ENCODE measurements around the gene ECM2. TPM values are rescaled to one million over a fixed set of nuclear protein-coding genes. Genes with fewer than 3 reads are reported as not detected.
A peak's percentile ranks its signal among the peaks of the same experiment; 100 is the strongest.

ECM2 gene
- total RNA-seq, 2 donors from 2014 or later = 14.4 to 17.6 TPM

DNA sequence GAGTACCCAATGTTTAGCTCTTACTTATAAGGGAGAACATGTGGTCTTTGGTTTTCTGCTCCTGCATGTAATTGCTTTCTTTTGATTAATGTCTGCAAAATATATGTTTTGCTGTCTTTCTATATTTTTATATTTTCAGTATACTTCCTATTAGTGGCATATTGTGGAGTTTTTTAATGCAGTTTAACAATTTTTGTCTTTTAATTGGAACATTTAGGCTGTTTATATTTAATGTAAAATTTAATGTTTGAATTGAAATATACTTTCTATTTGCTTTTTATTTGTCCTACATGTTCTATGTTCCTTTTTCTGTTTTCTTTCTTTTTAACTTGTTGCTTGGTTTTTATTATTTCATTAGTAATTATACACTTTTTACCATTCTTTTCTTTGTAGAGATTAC is 4.9 kb downstream of the ECM2 start:
- ATAC-seq (no peak), DNase-seq (no peak)
- intact Hi-C loops (cut with DNase I) = no loop called here

GRCh38 chr9:92529124-92529523 is 6.7 kb downstream of the ECM2 start:
- DNase-seq (no peak), ATAC-seq (no peak)
- intact Hi-C loops (cut with DNase I) = no loop called here

- intact Hi-C loops (cut with DNase I) = no loop called here
- DNase-seq = no peak
- peak in 1 of 2 donors; percentile 36 for ATAC-seq
These were observed 7.3 kb downstream of the ECM2 start for GRCh38 chr9:92528522-92528849.

DNA sequence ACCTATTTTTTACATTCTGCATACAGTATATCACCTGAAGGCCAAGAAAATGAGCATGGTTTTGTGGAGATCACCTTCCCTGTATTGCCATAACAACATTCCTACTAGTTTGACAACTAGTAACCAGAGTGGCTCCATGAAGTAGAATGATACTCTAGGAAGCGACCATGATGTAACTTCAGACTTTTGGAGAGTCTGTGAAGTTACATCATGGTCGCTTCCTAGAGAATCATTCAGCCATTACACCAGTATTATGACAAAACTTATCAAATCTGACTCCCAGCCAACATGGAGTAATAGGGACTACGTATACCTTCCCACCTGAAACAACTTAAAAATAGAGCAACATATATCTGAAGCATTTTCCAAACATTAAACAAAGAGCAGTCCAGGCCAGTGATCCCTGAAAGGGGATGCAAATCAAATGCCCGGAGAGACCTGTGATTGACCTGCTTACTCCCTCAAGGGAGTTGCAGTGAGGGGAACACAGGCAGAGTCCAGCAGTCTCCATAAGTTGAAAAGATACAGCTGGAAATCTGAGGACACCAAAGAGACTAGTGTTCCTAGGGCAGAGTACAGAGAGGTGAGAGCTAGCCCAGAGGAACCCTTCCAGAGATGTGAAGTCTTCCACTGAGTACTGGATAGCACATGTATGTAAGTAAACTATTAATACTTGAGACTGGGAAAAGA is 7.8 kb downstream of the ECM2 start:
- intact Hi-C loops (cut with DNase I) = no loop called here
- no peak for DNase-seq
- ATAC-seq = peak in 1 of 2 donors; percentile 40

- no peak for ATAC-seq
- intact Hi-C loops (cut with DNase I) = no loop called here
- no peak for DNase-seq
These were observed 8.4 kb downstream of the ECM2 start for GRCh38 chr9:92527291-92527828.

GRCh38 chr9:92525306-92525705 is 10.5 kb downstream of the ECM2 start:
- DNase-seq (no peak), ATAC-seq (no peak)
- intact Hi-C loops (cut with DNase I) = no loop called here

GRCh38 chr9:92524881-92525280 is 10.9 kb downstream of the ECM2 start:
- DNase-seq = no peak
- no peak for ATAC-seq
- intact Hi-C loops (cut with DNase I) = no loop called here

GRCh38 chr9:92522983-92523970 is 12.5 kb downstream of the ECM2 start:
- DNase-seq (no peak), ATAC-seq (no peak)
- intact Hi-C loops (cut with DNase I) = no loop called here

GRCh38 chr9:92520837-92521236 is 15.0 kb downstream of the ECM2 start:
- ATAC-seq = no peak
- intact Hi-C loops (cut with DNase I) = no loop called here
- no peak for DNase-seq

GRCh38 chr9:92518199-92518598 is 17.6 kb downstream of the ECM2 start:
- DNase-seq (no peak), ATAC-seq (no peak)
- intact Hi-C loops (cut with DNase I) = no loop called here

DNA sequence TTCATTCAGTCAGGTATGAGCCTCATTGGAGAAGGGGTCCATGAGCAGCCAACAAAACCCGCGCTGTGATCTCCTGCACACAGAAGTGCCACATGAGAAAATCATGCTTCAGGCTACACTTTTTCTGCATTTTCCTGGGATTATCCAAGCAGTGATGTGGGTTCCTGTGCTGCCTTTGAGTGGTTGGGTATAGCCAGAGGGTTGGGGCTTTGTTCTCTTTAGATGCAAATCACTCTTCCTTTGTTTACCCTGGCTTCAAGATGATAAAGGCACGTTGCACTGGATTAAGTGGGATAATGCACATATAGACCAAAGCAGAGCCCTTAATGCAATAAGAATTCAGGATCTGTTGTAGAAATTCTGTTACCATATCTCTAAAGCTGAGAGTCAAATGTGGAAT is 18.7 kb downstream of the ECM2 start:
- ATAC-seq (no peak), DNase-seq (no peak)
- intact Hi-C loops (cut with DNase I) = no loop called here

DNA sequence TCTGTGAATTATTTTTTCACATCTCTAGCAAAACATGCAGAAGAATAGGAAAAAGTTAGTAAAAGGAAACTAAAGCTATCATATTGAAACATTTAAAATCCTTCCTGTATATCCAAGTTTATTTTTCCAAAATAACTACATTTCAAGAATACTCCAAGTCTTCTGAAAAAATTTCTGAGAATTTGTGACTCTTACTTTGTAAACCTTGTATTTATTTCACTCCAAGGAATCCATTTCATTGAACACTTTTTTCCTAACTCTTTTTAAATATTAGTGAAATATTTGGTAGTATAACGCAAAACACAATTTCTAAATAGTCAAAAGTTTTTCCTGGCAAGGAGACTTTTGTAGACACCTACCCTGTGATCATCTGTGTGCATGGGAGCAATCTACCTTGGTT is 19.3 kb downstream of the ECM2 start:
- no peak for DNase-seq
- intact Hi-C loops (cut with DNase I) = no loop called here
- no peak for ATAC-seq

DNA sequence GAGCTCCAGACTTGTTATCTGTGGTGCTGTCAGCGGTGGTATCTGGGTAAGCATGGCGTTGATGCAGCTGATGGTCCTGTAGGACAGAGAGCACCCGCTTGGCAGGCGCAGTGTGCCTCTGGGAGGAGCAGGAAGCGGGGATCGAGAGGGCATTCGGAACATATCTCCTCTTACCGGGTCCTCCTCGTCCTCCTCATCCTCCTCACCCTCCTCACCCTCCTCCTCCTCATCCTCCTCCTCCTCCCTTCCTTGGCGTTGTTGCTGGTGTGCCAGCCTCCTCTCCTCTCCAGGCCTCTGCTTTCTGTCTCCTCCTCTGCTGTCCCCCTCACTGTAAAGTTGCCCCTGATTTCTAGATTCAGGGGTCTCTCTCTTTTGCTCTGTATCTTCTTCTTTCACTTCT is 21.2 kb downstream of the ECM2 start:
- ATAC-seq (no peak), DNase-seq (no peak)
- intact Hi-C loops (cut with DNase I) = no loop called here

DNA sequence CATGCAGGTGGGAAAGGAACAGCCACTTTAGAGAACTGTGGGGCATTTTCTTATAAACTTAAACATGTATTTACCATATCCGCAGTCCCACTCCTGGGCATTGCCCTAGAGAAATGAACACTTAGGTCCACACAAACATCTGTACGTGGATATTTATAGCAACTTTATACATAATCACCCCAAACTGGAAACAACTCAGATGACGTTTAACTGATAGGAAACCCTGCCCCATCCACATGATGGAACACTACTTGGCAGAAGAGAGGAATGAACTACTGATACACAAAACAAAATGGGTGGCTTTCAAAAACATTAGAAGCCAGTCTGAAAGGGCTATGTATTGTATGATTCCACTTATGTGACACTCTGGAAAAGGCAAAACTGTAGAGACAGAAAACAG is 22.4 kb downstream of the ECM2 start:
- DNase-seq (no peak), ATAC-seq (no peak)
- intact Hi-C loops (cut with DNase I) = no loop called here

DNA sequence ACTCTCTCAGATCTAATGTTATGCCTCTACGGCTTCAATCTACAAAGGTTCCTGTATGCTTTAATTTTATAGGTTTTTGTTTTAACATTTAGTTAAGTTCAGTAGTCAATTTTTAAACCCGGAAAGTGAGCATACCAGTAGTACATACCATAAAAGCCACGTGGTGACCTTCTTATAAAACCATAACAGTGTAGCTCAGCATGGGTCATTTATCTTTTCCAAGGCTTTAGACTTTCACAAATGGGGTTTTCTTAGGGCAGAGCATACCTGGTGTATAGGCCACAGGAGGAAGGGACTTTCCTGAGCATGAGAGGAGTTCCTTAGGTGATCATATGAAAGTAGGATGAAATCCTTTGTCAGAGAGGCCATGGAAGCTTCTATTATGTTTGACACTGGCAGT is 23.2 kb downstream of the ECM2 start:
- DNase-seq = no peak
- no peak for ATAC-seq
- intact Hi-C loops (cut with DNase I) = no loop called here

DNA sequence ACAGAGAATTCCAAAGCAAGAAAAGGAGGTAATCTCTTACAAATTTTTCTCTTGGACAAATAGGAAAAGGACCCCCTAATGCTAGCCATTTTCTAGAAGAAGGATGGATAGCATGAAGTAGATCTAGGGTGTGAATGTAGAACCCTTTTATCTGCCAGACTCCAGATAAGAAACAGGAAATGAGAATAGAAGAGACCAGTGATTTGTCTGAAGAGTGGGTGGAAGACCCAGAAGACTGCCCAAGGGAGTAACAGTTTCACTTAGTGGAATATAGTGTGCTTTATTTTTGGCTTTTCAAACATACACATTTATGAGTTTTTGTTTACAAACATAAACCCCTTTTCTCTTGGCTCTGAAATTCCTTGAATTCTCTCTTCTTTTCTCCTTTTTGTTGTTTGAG is 25.0 kb downstream of the ECM2 start:
- ATAC-seq (no peak), DNase-seq (no peak)
- intact Hi-C loops (cut with DNase I) = no loop called here

DNA sequence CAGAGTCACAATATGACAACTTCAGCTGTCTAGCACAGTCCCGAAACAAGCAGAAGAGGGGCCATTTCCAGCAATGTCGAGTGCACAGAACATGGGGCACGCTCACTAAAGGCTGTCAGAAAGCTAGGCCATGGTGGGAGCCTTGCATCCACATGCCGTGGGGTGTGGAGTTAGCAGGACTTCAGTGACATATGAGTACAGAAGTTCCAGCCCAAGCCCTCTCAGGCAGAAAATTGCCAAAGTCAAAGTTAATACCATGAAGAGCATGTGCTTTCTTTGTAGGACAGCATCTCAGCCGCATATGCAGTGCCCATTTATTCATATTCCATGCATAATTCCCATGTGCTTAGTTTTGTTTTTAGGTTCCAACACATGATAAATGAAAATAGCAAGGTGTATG is 26.7 kb downstream of the ECM2 start:
- DNase-seq (no peak), ATAC-seq (no peak)
- intact Hi-C loops (cut with DNase I) = no loop called here

GRCh38 chr9:92508018-92508820 is 27.6 kb downstream of the ECM2 start:
- intact Hi-C loops (cut with DNase I) = no loop called here
- peak in 1 of 2 donors; percentile 16 for ATAC-seq

DNA sequence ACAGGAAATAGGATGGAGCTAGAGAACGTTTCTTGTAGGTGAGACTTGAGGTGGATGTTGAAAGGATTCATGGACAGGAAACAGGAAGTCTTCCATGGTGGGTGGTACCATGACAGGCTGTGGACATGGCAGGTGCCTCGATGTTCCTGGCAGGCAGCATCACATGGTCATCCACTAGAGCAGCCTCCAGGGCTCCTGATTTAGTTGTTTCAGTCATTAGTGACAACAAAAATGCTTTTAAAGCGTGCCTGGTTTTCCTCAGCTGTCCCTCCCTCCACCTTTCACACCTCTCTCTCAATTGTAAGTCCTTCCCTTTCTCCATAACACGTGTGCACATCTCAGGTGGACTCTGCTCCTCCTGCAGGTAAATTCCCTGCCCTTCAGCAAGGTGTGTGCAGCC is 28.3 kb downstream of the ECM2 start:
- intact Hi-C loops (cut with DNase I) = no loop called here
- no peak for ATAC-seq
- DNase-seq = no peak

More at GRCh38 chr9:92508018-92508820, 27.6 kb downstream of the ECM2 start:
- DNase-seq = no peak

DNA sequence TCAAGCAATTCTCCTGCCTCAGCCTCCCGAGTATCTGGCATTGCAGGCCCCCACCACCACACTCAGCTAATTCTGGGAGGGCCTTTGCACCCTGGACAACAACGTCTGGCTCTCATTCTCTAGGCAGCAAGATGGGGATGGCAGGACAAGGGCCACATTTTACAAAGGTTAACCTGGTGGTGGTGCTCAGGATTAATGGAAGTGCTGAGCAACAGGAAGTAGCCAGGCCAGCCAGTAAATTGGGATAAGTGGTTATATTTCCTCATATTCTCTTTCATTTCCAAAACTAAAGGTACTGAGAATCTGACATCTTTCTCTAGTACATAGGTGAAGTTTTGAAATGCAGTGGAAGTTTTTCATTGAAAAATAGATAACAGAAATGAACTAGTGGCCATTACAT is 28.8 kb downstream of the ECM2 start:
- DNase-seq (no peak), ATAC-seq (no peak)
- intact Hi-C loops (cut with DNase I) = no loop called here

Measured in left cardiac atrium (tissue), 4 donors.